Peyer's patch (tissue), 4 donors: ENCODE results near the gene TYROBP. TPM values are rescaled to one million over a fixed set of nuclear protein-coding genes. Genes with fewer than 3 reads are reported as not detected.
"Not testable (repeated sequence)": the region's sequence is repeated elsewhere in the genome, so short reads cannot be mapped to it uniquely, and the experiment has no call there.

Source experiments
- DNase-seq, 3 donors: peaks; one replicate each; pipeline ENCODE4 v3.0.0-alpha.2; 2017 to 2019
- H3K27ac ChIP-seq, 4 donors: fragments of 200-600 bp; sonication (generic); one replicate each; pipeline ENCODE4 v1.5.1; 2016 to 2019
- H3K27me3 ChIP-seq, 2 donors: fragments of 200-600 bp; sonication (generic); one replicate each; pipeline ENCODE4 v1.5.1; 2019
- H3K36me3 ChIP-seq, 3 donors: fragments of 200-600 bp; sonication (generic); one replicate each; pipeline ENCODE4 v1.5.1; 2016 to 2019
- H3K4me1 ChIP-seq, 4 donors: fragments of 200-600 bp; sonication (generic); one replicate each; pipeline ENCODE4 v1.5.1; 2016 to 2019
- H3K4me3 ChIP-seq, 4 donors: fragments of 200-600 bp; sonication (generic); 1 replicate in 3 of 4; 2 replicates in 1 of 4; pipeline ENCODE4 v1.5.1; 2016 to 2019; ENCODE audit warnings: mild to moderate bottlenecking in 1 of 4
- H3K9me3 ChIP-seq, 4 donors: fragments of 200-600 bp; sonication (generic); one replicate each; pipeline ENCODE4 v1.5.1; 2016 to 2019; ENCODE audit warnings: mild to moderate bottlenecking in 1 of 4
- POLR2A ChIP-seq, 2 donors: fragments of 450-650 bp; IDR thresholded peaks; one replicate each; pipeline ENCODE4 v1.5.1; 2017; ENCODE audit warnings: antibody characterized with exemption in 2 of 2, mild to moderate bottlenecking in 2 of 2, moderate library complexity in 2 of 2
- total RNA-seq, 4 donors: library from RNA; depleted of rRNA; stranded (reverse); fragments of >200 nt; gene quantifications; one replicate each; pipeline ENCODE4 v1.1.0, GENCODE V29; 2016
- TF ChIP-seq, protein P1 (sequence below), 6 experiments: fragments of 450-650 bp in 4 of 6; fragments of 200-600 bp in 2 of 6; sonication (generic) in 1 of 6; IDR thresholded peaks; one replicate each; pipeline ENCODE4 v1.5.1; 2017 to 2019; ENCODE audit warnings: antibody characterized with exemption in 6 of 6, mild to moderate bottlenecking in 3 of 6, moderate library complexity in 1 of 6

The TYROBP gene
- total RNA-seq, 4 donors from 2014 or later: 4.2 to 56.1 (median 20.2) TPM

DNA sequence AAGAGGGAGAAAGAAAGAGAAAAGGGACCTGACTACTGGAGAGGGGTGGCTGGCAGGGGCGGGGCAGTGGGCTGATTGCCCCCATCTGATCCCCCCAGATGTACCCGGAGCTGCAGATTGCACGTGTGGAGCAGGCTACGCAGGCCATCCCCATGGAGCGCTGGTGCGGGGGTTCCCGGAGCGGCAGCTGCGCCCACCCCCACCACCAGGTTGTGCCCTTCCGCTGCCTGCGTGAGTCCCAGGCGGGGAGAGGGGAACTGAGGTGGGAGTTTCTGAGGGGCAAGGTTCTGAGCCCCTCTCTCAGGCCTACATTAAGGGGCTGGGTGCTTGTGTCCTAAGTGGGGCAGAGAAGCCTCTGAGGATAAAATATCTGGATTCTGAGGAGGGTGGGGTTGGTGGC is 37.3 kb downstream of the TYROBP start:
- no peak overlapping the region for H3K4me3 ChIP-seq
- DNase-seq: no peak
- H3K36me3 ChIP-seq: no peaks in the 10 kb centered on the region
- H3K4me1 ChIP-seq: peaks cover 0 to 20% (median 18%) of the 10 kb centered on the region in 4 donors
- H3K27ac ChIP-seq: no peak overlapping the region
- no peaks in the 10 kb centered on the region for H3K27me3 ChIP-seq
- TF ChIP-seq POLR2A (IDR thresholded peaks at IDR 0.05): no peak
- TF ChIP-seq, protein P1, sequence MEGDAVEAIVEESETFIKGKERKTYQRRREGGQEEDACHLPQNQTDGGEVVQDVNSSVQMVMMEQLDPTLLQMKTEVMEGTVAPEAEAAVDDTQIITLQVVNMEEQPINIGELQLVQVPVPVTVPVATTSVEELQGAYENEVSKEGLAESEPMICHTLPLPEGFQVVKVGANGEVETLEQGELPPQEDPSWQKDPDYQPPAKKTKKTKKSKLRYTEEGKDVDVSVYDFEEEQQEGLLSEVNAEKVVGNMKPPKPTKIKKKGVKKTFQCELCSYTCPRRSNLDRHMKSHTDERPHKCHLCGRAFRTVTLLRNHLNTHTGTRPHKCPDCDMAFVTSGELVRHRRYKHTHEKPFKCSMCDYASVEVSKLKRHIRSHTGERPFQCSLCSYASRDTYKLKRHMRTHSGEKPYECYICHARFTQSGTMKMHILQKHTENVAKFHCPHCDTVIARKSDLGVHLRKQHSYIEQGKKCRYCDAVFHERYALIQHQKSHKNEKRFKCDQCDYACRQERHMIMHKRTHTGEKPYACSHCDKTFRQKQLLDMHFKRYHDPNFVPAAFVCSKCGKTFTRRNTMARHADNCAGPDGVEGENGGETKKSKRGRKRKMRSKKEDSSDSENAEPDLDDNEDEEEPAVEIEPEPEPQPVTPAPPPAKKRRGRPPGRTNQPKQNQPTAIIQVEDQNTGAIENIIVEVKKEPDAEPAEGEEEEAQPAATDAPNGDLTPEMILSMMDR (IDR thresholded peaks at IDR 0.05): no peak
- no peaks in the 10 kb centered on the region for H3K9me3 ChIP-seq

GRCh38 chr19:35870124-35870736 is 37.9 kb downstream of the TYROBP start:
- H3K4me1 ChIP-seq: peaks cover 0 to 20% (median 18%) of the 10 kb centered on the region in 4 donors
- not testable (repeated sequence) for H3K36me3 ChIP-seq, DNase-seq, H3K27ac ChIP-seq, H3K27me3 ChIP-seq, H3K9me3 ChIP-seq
- H3K4me3 ChIP-seq: peak overlapping the region in 1 of 4 donors; percentile 55

DNA sequence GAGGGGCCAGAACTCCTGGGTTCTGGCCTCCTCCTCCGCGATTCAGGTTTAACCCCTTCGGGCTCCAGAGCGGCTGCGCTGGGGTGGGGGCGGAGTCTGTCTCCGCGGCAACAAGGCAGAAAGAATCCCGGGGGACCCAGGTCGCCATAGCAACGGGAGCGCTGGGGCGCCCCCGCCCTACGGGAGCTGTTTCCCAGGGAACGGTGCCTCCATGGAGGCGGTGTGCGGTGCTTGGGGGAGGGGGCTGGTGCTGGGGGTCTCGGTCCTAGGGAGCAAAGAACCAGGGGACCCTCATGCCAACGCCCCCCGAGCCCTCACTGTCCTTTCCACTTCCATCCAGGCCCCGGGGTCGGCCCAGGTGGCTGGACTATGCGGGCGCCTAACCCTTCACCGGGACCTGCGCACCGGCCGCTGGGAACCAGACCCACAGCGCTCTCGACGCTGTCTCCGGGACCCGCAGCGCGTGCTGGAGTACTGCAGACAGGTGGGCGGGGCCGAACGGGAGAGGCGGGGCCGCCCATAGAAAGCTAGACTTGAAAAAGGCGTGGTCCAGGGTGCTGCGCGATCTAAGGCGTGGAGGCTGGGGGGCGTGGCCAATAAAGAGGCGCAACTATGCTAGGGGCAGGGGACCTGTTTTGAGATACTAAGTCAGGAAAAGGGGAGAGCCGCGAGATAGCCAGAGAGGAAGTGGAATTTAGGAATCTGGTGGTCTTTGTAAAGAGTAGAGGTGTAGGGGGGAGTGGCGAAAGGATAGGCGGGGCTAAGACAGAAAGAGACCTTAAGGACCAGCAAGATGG is 38.6 kb downstream of the TYROBP start:
- no peak for TF ChIP-seq POLR2A (IDR thresholded peaks at IDR 0.05)
- TF ChIP-seq, protein P1 (IDR thresholded peaks at IDR 0.05): no peak
- no peak overlapping the region for H3K27ac ChIP-seq
- H3K4me3 ChIP-seq: peak overlapping the region in 3 of 4 donors; percentile 29 to 56 (median 55)
- no peaks in the 10 kb centered on the region for H3K27me3 ChIP-seq
- peak; percentile 65 to 83 (median 67) for DNase-seq
- H3K9me3 ChIP-seq: no peaks in the 10 kb centered on the region
- no peaks in the 10 kb centered on the region for H3K36me3 ChIP-seq
- H3K4me1 ChIP-seq: peaks cover 0 to 20% (median 18%) of the 10 kb centered on the region in 4 donors

- Histone ChIP-seq H3K36me3 (no peaks in the 10 kb centered on the region), H3K9me3 (no peaks in the 10 kb centered on the region), H3K27ac (no peak overlapping the region), H3K4me1 (peaks cover 0 to 20% (median 18%) of the 10 kb centered on the region in 4 donors), H3K4me3 (peak overlapping the region; percentile 20 to 56 (median 55)), H3K27me3 (no peaks in the 10 kb centered on the region)
- no peak for TF ChIP-seq POLR2A (IDR thresholded peaks at IDR 0.05)
- TF ChIP-seq, protein P1 (IDR thresholded peaks at IDR 0.05): no peak
- DNase-seq: no peak
Observed at GRCh38 chr19:35868823-35869326, 39.2 kb downstream of the TYROBP start.

DNA sequence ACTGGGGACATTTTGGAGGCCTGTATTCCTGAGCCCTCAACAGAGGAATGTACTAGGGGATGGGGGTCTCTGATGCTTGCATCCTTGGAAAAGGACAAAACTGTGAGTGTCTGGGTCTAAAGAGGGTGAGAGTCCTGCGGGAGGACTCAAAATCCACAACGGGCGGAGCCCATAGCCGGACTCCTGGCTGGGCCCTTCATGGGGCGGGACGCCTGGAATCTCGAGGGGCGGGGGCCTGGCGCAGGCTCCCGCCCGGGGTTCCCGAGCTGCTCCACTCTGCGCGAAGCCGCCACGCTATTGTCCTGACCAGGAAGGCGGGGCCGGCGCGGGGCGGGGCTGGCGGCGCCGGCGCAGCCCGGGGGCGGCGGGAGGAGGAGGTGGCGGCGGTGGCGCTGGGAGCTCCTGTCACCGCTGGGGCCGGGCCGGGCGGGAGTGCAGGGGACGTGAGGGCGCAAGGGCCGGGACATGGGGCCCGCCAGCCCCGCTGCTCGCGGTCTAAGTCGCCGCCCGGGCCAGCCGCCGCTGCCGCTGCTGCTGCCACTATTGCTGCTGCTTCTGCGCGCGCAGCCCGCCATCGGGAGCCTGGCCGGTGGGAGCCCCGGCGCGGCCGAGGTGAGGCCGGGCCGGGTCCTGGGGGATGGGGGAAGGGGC is 39.8 kb downstream of the TYROBP start, which contains the start of gene APLP1:
Gene APLP1, plus strand, starts transcription at position 403 of the 651 bp plus-strand sequence. Its CDS starts 63 bp downstream, at position 466.
- peak; percentile 43 to 77 (median 75) for DNase-seq
- H3K4me1 ChIP-seq: peaks cover 0 to 20% (median 18%) of the 10 kb centered on the region in 4 donors
- no peaks in the 10 kb centered on the region for H3K9me3 ChIP-seq
- H3K4me3 ChIP-seq: peak within 1 kb of the TSS; percentile 20 to 56 (median 55)
- H3K27me3 ChIP-seq: no peaks in the 10 kb centered on the region
- H3K27ac ChIP-seq: no peak within 1 kb of the TSS
- no peaks in the 10 kb centered on the region for H3K36me3 ChIP-seq
- TF ChIP-seq, protein P1 (IDR thresholded peaks at IDR 0.05): no peak
- no peak for TF ChIP-seq POLR2A (IDR thresholded peaks at IDR 0.05)
